HG02973 (cell line): ENCODE measurements around the gene KCP.

ENCODE experiments used
- ATAC-seq: cut with Tn5 transposase; IDR thresholded peaks from one replicate; pipeline ENCODE4 v1.9.1; 2021; ENCODE audit warnings: moderate library complexity; ENCODE audit not compliant: unreplicated experiment

KCP gene

DNA sequence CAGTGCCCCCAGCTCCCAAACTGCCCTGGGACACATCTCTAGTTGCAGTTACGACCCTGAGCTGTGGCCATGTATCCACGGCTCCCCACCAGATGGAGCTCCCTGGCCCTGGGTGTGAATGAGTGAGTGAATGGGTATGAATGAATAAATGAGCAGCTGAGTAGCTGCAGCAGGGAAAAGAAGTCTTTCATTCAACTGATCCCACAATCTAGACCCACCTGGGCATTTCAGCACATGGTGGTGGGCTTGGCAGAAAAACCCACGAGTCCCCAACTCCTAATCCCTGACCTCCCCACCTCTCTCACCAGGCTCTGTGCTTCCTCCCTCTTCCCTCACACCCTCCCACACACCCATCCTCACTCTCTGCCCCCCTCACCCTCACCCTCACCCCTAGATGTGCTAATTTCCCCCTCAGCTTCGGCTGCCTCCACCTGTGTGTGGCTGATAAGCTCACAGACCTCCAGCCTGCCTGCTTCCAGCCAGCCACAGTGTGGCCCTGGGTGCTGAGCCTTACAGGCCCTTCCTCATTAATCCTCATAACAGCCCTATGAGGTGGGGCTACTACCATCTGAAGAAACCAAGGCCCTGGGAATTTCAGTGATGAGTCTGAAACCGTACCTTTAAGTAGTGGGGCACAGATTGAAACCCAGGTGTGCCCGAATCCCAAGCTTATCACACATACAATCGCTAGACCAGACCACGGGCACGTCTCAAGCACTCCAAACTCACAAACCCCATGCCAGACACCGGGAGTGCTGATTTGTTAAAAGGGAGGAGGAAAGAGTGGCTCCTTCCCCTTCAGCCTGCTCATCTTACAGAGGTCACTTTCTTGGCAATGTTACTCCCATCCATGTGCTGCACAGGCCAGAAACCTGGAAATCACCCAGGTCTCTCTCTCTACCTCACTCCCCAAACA lies 50.1 kb downstream of the KCP start:
- no peak for ATAC-seq

DNA sequence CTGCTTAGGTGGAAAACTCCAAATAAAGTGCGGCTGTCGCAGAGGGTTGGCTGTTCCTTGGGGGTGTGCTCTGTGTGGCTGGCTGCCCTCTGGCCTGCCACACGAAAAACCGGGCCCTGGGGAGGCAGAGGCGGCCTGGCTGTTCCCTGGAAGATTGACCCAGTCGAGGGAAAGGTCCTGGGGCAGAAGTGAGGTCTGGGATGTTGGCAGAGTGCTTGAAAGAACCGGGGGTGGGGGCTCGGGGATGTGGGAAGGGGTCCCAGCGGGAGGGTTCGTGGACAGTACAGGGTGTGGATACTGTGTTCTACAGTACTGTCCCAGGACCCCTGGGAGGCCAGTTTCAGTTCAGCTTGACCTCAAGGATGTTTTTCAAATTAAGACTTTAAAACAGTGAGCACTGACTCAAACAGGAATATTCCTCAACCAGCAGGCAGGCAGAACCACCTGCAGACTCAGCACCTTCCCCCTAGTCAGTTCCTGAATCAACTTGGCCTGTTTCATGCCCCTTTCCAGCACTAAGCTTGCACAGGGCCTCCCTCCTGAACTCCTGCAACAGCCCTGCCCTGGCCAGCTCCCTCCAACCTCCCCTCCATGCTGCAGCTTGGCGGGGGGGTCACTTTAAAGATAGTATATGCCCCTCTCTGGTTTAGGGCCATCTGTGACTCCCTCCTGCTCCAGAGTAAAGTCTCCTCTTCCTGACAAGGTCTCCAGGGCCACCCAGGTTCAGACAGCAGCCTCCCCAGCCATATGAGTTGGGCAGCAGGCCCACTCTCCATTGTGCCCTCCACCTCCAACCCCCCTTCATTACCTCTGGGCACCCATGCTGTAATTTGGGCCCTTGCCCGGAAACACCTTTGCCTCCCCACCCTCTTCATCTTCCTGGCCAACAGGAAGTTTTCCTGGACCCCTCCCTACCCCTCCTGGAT lies 51.0 kb downstream of the KCP start:
- no peak for ATAC-seq

DNA sequence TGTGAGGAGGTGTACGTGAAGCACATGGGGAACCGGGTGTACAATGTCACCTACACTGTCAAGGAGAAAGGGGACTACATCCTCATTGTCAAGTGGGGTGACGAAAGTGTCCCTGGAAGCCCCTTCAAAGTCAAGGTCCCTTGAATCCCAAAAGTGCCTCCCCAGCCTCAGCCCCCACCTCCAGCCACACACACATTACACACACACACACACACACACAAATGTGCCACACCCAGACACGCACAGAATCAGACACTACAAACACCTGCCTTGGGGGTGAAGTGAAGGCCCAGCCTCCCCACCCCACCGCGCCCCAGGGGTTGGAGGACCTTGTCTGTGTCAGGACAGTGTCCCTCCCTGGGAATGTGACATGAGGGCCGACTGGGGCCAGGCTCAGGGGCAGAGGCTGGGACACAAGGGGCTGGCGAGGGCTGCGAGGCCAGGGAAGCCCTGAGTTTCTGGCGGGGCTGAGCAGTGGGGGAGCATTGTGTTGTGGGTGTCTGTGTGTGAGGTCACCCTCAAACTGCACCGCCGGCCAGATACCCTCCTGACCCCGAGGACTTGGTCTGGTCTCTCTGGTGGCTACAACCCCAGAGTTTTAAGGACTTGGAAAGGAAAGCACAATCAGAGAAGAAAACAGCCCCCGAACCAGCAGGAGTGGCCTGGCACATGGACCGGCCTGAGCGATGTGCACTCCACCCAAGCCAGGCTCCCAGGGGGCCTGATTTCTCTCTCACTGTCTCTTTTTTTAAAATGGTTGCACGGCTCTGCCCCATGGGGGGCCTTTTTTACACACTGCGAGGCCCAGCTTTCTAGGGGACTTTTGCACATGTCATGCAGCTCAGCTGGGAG lies 51.9 kb downstream of the KCP start:
- ATAC-seq, result no peak

DNA sequence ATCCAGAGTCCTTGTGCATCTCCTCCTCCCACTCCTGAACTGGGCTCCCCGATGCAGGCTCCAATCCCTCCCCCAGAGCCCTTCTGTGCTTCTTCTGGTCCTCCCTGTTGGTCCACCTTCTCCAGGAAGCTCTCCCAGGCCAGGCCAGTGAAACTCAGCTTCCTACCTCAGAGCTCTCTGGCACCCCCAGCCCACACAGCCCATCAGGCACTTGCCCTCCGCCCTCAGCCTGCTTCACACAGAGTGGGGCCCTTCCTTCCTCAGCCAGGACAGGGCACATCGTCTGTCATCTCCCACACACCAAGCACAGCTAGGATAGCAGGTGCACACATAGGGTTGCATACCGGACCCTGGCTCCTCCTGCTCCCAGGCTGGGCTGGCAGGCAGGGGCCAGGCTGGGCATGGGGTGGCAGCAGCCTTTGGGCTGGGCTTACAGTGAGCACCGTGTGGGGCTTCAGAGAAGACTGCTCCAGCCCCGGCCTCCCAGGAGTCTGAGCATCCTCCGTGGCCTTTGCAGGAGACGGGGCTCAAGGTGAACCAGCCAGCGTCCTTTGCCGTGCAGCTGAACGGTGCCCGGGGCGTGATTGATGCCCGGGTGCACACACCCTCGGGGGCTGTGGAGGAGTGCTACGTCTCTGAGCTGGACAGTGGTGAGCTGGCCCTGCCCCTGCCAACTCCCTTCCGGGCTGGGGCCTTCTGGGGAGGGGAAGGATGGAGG lies 54.3 kb downstream of the KCP start:
- no peak for ATAC-seq

DNA sequence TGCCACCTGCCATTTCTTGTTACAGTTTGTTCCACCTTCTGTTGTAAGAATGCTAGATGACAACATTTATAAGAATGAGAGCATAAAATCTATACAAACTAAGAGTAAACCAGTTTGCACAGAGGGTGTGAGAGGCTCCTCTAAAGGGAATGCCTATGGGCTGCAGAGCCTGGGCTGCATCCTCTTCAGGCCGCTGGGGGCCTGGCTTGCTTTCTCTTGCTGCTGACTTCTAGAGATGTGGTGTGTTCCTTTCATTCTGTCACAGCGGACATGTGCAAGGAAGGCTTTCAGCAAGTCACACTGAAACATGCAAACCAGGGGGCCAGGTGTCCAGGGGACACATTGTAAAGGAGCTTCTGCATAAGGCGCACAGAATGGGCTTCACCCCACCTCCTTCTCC lies 55.0 kb downstream of the KCP start:
- ATAC-seq, result no peak

DNA sequence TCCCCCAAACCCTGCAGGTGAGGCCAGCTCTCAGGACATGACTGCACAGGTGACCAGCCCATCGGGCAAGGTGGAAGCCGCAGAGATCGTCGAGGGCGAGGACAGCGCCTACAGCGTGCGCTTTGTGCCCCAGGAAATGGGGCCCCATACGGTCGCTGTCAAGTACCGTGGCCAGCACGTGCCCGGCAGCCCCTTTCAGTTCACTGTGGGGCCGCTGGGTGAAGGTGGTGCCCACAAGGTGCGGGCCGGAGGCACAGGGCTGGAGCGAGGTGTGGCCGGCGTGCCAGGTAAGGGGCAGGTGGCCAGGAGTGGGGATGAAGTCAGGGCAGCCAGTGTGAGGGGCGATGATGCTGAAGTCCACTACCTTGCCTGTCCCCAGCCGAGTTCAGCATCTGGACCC lies 56.1 kb downstream of the KCP start:
- no peak for ATAC-seq

DNA sequence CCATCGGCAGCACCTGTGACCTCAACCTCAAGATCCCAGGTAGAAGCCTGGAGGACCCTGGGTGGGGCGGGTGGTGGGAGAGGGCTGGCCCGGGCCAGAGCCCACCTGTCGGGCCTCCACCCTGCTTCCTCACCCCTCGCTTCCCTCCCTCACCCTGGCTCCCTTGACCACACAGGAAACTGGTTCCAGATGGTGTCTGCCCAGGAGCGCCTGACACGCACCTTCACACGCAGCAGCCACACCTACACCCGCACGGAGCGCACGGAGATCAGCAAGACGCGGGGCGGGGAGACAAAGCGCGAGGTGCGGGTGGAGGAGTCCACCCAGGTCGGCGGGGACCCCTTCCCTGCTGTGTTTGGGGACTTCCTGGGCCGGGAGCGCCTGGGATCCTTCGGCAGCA lies 56.7 kb downstream of the KCP start:
- no peak for ATAC-seq

DNA sequence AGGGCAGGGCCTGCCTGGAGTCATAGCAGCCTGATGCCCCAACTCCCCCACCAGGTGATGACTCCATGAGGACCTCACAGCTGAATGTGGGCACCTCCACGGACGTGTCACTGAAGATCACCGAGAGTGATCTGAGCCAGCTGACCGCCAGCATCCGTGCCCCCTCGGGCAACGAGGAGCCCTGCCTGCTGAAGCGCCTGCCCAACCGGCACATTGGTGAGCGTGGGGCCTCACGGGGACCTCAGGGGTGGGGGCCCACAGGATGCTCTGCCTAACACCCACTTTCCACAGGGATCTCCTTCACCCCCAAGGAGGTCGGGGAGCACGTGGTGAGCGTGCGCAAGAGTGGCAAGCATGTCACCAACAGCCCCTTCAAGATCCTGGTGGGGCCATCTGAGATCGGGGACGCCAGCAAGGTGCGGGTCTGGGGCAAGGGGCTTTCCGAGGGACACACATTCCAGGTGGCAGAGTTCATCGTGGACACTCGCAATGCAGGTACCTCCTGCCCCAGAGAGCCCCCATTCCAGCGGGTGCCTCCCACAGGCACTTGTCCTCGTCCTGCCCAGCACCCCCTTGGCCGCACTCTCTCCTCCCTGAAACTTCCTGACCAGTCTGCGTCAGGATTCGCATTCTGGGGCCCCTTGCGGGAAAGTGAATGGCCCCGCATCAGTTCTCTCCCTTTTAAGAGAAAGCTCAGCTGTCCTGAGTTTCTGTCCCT lies 57.8 kb downstream of the KCP start:
- no peak for ATAC-seq

DNA sequence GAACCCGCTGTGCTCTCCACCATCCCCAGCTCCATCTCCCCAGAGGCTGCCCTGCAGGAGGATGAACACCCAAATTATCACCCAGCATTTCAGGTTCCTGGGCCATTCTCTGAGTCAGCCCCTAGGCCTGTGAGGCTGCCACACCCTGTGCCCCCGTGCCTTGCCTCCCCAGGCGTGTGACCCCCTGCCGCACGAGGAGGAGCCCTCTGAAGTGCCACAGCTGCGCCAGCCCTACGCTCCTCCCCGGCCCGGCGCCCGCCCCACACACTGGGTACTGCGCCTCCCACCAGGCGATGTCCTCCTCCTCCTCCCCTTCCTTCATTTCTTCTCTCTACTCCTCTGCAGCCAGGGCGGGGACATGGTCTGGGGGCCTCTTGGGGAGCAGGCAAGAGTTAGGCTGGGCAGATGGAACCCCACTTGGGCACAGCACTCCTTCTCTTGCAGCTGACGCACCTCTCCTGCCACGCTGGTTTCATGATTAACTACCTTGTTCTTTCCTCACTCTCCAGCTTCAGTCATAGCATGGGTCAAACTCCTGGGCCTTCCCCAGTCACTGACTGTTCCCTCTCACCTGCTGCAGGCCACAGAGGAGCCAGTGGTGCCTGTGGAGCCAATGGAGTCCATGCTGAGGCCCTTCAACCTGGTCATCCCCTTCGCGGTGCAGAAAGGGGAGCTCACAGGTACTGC lies 60.6 kb downstream of the KCP start:
- no peak for ATAC-seq

DNA sequence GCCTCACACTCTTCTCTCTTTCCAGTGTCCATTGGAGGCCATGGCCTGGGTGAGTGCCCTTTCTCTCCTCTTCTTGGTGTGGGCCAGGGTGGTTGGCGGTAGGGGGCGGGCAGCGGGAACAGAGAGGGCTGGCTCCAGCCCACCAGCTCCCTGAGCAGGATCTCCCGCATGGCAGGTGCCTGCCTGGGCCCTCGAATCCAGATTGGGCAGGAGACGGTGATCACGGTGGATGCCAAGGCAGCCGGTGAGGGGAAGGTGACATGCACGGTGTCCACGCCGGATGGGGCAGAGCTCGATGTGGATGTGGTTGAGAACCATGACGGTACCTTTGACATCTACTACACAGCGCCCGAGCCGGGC lies 61.4 kb downstream of the KCP start:
- no peak for ATAC-seq

DNA sequence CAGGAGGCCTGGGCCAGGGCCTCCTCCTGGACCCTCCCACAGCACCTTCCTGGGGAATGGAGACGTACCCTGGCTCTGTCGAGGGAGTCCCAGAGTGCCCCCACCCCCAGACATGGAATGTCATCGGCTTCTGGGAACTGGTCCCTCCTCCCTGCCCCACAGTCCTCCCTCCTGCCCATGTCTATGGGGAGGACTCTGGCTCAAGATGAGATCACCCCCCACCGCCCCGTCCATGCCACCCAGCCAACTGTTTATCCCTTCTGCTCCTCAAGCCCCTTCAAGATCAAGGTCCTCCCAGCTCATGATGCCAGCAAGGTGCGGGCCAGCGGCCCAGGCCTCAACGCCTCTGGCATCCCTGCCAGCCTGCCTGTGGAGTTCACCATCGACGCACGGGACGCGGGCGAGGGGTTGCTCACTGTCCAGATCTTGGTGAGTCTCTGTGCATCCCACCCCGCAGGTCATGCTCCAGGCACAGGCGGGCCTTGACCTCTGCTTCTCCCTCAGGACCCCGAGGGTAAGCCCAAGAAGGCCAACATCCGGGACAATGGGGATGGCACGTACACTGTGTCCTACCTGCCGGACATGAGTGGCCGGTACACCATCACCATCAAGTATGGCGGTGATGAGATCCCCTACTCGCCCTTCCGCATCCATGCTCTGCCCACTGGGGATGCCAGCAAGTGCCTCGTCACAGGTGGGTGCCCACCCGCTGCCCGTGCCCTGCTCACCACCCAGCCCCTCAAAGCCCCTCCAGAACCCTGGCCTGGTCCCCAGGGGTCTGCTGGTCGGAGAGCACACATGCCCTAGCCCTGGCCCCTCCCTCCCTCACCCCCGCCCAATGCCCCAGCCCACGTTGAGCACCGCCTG lies 62.0 kb downstream of the KCP start:
- no peak for ATAC-seq

DNA sequence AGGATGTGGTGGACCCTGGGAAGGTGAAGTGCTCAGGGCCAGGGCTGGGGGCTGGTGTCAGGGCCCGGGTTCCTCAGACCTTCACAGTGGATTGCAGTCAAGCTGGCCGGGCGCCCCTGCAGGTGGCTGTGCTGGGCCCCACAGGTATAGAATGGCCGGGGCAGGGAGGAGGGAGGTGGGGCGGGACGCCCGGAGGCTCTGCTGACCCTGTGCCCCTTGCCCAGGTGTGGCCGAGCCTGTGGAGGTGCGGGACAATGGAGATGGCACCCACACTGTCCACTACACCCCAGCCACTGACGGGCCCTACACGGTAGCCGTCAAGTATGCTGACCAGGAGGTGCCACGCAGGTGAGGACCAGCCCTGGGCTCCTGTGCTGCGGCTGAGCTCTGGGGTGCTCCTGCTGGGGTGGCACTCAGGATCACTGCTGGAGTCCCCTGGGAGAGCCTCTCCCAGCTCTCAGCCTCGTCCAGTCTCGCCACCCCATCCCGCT lies 62.7 kb downstream of the KCP start:
- ATAC-seq, result no peak

DNA sequence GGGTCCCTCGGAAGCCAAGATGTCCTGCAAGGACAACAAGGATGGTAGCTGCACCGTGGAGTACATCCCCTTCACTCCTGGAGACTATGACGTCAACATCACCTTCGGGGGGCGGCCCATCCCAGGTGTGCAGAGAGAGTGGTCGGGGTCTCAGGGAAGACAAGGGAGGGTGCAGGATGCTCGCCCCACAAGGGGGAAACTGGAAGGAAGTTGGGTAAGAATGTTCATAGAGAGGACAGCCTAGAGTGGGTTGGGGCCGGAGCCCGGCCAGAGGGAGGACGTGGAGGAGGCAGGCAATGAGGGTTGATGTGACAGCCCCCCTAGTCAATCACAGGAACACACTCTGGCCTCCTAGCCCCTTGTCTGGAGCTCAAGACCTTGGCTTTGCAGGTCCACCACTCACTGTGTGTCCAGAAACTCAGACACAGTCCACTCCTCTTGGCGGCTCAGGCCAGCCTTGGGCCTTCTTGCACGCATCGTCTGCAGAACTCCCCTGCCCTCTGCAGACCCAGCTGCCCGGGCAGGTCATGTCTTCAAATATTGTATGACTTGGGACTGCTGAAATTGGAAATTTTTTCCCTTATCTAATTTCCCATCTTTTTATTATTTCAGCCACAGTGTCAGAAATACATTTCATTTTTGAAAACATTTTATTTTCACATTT lies 63.6 kb downstream of the KCP start:
- ATAC-seq, result no peak

DNA sequence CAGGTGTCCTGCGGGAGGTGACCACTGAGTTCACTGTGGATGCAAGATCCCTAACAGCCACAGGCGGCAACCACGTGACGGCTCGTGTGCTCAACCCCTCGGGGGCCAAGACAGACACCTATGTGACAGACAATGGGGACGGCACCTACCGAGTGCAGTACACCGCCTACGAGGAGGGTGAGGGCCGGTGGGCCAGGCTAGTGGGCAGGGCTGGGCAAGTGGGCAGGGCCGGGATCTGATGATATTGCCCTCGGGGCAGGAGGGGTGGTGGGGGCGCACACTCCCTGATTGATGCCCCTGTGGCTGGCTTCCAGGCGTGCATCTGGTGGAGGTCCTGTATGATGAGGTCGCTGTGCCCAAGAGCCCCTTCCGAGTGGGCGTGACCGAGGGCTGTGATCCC lies 64.5 kb downstream of the KCP start:
- no peak for ATAC-seq

DNA sequence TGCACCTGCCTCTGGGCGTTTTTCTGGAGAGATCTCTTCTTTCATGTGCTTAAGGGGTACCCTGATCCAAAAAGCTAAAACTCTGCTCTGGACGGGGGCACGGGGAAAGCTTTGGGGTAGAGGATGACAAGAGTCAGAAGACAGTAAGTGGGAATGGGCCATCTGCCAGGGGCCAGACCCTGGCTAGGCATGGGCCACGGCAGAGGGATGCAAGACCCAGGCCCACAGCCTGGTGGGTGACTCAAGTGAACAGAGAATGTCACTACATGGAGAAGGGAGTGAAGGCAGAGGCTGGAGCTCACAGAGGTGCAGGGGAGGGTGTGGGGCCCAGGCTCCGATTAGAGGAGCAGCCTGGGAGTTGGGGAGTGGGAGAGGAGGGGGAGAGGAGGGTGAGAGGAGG lies 65.0 kb downstream of the KCP start:
- no peak for ATAC-seq

DNA sequence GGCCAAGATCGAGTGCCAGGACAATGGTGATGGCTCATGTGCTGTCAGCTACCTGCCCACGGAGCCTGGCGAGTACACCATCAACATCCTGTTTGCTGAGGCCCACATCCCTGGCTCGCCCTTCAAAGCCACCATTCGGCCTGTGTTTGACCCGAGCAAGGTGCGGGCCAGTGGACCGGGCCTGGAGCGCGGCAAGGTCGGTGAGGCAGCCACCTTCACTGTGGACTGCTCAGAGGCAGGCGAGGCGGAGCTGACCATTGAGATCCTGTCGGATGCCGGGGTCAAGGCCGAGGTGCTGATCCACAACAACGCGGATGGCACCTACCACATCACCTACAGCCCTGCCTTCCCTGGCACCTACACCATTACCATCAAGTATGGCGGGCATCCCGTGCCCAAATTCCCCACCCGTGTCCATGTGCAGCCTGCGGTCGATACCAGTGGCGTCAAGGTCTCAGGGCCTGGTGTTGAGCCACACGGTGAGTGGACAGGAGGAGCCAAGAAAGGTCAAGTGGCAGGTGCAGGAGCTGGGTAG lies 65.7 kb downstream of the KCP start:
- ATAC-seq, result no peak

DNA sequence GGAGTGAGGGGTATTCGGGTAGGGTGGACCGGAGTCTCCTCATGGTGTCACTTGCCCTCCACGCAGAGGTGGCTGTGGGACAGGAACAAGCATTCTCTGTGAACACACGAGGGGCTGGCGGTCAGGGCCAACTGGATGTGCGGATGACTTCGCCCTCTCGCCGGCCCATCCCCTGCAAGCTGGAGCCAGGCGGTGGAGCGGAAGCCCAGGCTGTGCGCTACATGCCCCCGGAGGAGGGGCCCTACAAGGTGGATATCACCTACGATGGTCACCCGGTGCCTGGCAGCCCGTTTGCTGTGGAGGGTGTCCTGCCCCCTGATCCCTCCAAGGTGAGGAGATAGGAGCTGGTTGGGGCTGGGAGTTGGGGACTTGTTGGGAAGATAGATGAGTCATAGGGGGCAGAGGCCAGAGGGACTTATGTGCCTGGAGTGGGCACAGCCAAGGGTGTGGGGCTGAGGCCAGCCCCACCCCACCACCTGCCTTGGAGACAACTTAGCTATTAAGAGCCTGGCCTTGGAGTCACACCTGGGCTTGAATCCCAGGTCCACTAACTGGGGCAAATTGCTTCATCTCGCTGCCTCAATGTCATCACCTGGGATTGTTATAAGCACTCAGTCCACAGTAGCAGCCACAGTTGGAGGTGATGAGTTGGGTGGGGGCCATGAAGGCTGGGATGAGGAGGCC lies 66.4 kb downstream of the KCP start:
- no peak for ATAC-seq
